Activated CD8-positive, alpha-beta T cell treated with anti-CD3 and anti-CD28 coated beads for 36 hours (primary cell): ENCODE measurements around the gene TAS2R41. TPM values are rescaled to one million over a fixed set of nuclear protein-coding genes. Genes with fewer than 3 reads are reported as not detected.
A peak's percentile ranks its signal among the peaks of the same experiment; 100 is the strongest.

Source experiments
- ATAC-seq: fragments of 200-7000 bp; cut with Tn5 transposase; one replicate; pipeline ENCODE4 v1.10.0; 2021; ENCODE audit warnings: mild to moderate bottlenecking, moderate library complexity
- CTCF ChIA-PET: fragments of 350-600 bp; sonication (Branson Sonifier 250); formaldehyde crosslinking; loops from one replicate; lab custom pipeline; 2021; ENCODE audit warnings: antibody characterized with exemption; lab: Charles Lee
- POLR2A ChIA-PET: fragments of 350-600 bp; sonication (Branson Sonifier 250); formaldehyde crosslinking; loops from one replicate; lab custom pipeline; 2021; ENCODE audit warnings: antibody characterized with exemption; lab: Charles Lee
- DNase-seq: peaks from one replicate; pipeline ENCODE4 v3.0.0-alpha.2; 2020
- H3K27ac Mint-ChIP-seq: one replicate; pipeline ENCODE4 v1.8.0; 2021; ENCODE audit warnings: mild to moderate bottlenecking, mixed read lengths
- H3K27me3 Mint-ChIP-seq: one replicate; pipeline ENCODE4 v1.8.0; 2021; ENCODE audit warnings: mixed read lengths
- H3K36me3 Mint-ChIP-seq: one replicate; pipeline ENCODE4 v1.8.0; 2021; ENCODE audit warnings: low read depth, mixed read lengths
- H3K4me1 Mint-ChIP-seq: one replicate; pipeline ENCODE4 v1.8.0; 2021; ENCODE audit warnings: low read depth, mixed read lengths
- H3K4me3 Mint-ChIP-seq: one replicate; pipeline ENCODE4 v1.8.0; 2021; ENCODE audit warnings: mild to moderate bottlenecking, moderate library complexity, mixed read lengths
- H3K9me3 Mint-ChIP-seq: one replicate; pipeline ENCODE4 v1.8.0; 2021; ENCODE audit warnings: mixed read lengths
- CTCF ChIP-seq: fragments of 200-600 bp; IDR thresholded peaks from one replicate; pipeline ENCODE4 v1.8.0; 2022; ENCODE audit warnings: antibody characterized with exemption, mild to moderate bottlenecking
- intact Hi-C: fragments of 100-400 bp; cut with micrococcal nuclease; formaldehyde crosslinking; loops from one replicate; pipeline ENCODE4 v1.10.0; 2022
- total RNA-seq, 2 experiments: library from RNA; stranded (reverse); gene quantifications; one replicate each; pipeline ENCODE4 v1.2.3, GENCODE V29; 2021

TAS2R41 gene
- total RNA-seq, 2 experiments from 2014 or later, result not detected

- Mint-ChIP-seq H3K27ac (no peak overlapping the region), H3K36me3 (no peaks in the 10 kb centered on the region), H3K9me3 (no peaks in the 10 kb centered on the region), H3K4me1 (peaks cover 3% of the 10 kb centered on the region), H3K4me3 (no peak overlapping the region), H3K27me3 (no peaks in the 10 kb centered on the region)
- POLR2A ChIA-PET, result no interaction called here
- ATAC-seq (no peak), DNase-seq (no peak)
- CTCF ChIA-PET, result no interaction called here
- no peak for TF ChIP-seq CTCF
- intact Hi-C loops, result no loop called here
Measured at GRCh38 chr7:143459359-143459758, 18.3 kb upstream of the TAS2R41 start.

- no peak for ATAC-seq
- Mint-ChIP-seq H3K4me1 (peaks cover 3% of the 10 kb centered on the region), H3K27ac (no peak overlapping the region), H3K9me3 (no peaks in the 10 kb centered on the region), H3K4me3 (no peak overlapping the region), H3K36me3 (no peaks in the 10 kb centered on the region), H3K27me3 (no peaks in the 10 kb centered on the region)
- ChIA-PET CTCF (no interaction called here), POLR2A (no interaction called here)
- DNase-seq, result peak; percentile 34
- TF ChIP-seq CTCF, result no peak
- intact Hi-C loops, result no loop called here
Measured at GRCh38 chr7:143460271-143460979, 17.2 kb upstream of the TAS2R41 start.

GRCh38 chr7:143462045-143462444 is 15.6 kb upstream of the TAS2R41 start:
- Mint-ChIP-seq H3K36me3 (no peaks in the 10 kb centered on the region), H3K27ac (no peak overlapping the region), H3K4me1 (peaks cover 3% of the 10 kb centered on the region), H3K9me3 (no peaks in the 10 kb centered on the region), H3K4me3 (no peak overlapping the region), H3K27me3 (no peaks in the 10 kb centered on the region)
- ChIA-PET CTCF (no interaction called here), POLR2A (no interaction called here)
- intact Hi-C loops, result no loop called here
- no peak for TF ChIP-seq CTCF
- ATAC-seq (no peak), DNase-seq (no peak)

- no peak overlapping the region for H3K27ac Mint-ChIP-seq
- DNase-seq, result no peak
- H3K4me3 Mint-ChIP-seq, result no peak overlapping the region
- ChIA-PET CTCF (interaction anchor here (1.4 kb wide), 1 partner anchor 16 kb away, joined by 3 read pairs; no protein-coding TSS in a partner anchor), POLR2A (no interaction called here)
- no peaks in the 10 kb centered on the region for H3K27me3 Mint-ChIP-seq
- H3K9me3 Mint-ChIP-seq, result no peaks in the 10 kb centered on the region
- no peak for ATAC-seq
- peaks cover 3% of the 10 kb centered on the region for H3K4me1 Mint-ChIP-seq
- no peak for TF ChIP-seq CTCF
- intact Hi-C loops, result no loop called here
- no peaks in the 10 kb centered on the region for H3K36me3 Mint-ChIP-seq
Measured at GRCh38 chr7:143463556-143463955, 14.1 kb upstream of the TAS2R41 start.

GRCh38 chr7:143463957-143464356 is 13.7 kb upstream of the TAS2R41 start:
- CTCF ChIA-PET, result interaction anchor here (1.4 kb wide), 1 partner anchor 16 kb away, joined by 3 read pairs; no protein-coding TSS in a partner anchor
- TF ChIP-seq CTCF, result no peak
- Mint-ChIP-seq H3K36me3 (no peaks in the 10 kb centered on the region), H3K4me1 (peaks cover 3% of the 10 kb centered on the region), H3K4me3 (no peak overlapping the region), H3K27ac (no peak overlapping the region), H3K27me3 (no peaks in the 10 kb centered on the region), H3K9me3 (no peaks in the 10 kb centered on the region)
- POLR2A ChIA-PET, result no interaction called here
- DNase-seq (no peak), ATAC-seq (no peak)
- intact Hi-C loops, result no loop called here
